ENCODE results near the gene LZIC.
A peak's percentile ranks its signal among the peaks of the same experiment; 100 is the strongest.

Gene LZIC

DNA sequence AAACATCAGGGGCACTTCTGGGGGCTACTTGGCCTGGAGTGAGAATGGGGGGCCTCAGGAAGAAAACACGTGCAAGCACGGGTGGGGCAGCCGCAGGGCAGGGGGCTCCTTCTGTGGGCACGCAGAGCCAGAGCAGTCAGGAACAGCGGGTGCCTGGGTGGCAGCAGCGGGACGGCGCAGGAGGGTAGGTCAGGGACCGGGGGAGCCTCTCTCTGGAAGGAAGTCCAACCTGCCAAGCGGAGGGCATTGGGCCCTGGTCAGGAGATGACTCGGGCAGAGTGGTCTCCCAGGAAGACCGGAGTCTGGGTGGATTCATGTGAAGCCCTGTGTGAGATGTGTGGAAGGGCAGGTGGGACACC is 60.3 kb downstream of the LZIC start:
- H3K36me3 Mint-ChIP-seq (ENCODE audit: low read depth): no peaks in the 10 kb centered on the region
- H3K27me3 Mint-ChIP-seq: no peaks in the 10 kb centered on the region
- no peaks in the 10 kb centered on the region for H3K9me3 Mint-ChIP-seq
- no peak overlapping the region for H3K4me3 Mint-ChIP-seq
- H3K27ac Mint-ChIP-seq: no peak overlapping the region
- peaks cover 18% of the 10 kb centered on the region for H3K4me1 Mint-ChIP-seq (ENCODE audit: low read depth)

DNA sequence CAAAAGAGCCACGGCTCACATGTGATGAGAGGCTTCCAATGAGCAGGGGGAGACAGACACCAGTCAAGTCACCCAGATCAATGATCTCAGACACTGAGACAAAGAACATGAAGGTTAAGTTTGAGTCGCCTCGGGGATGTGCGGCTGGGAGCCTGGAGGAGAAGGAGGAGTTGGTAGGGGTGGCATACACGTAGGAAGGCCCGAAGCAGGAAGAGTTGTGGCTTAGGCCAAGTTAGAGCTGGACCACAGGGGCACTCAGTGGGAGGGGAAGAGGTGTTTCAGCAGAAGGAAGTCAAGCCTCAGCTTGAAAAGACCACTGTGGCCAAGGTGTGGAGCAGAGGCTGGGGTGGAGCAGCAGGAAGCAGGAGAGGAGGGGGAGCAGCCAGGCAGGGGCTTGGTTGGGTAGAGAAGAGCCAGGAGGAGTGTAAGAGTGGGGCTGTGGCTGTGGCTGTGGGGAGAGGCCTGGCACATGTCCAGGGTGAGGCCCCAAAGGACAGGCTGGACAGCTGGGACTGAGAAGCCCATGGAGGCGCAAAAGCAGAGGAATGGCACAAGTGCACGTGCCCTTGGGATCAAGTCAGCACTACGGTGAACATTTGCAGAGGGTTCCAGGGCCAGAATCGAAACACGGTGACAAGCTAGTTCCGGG is 60.8 kb downstream of the LZIC start:
- Mint-ChIP-seq H3K36me3 (ENCODE audit: low read depth) (no peaks in the 10 kb centered on the region), H3K27ac (peak overlapping the region; percentile 72), H3K4me1 (ENCODE audit: low read depth) (peaks cover 18% of the 10 kb centered on the region), H3K4me3 (no peak overlapping the region), H3K9me3 (no peaks in the 10 kb centered on the region), H3K27me3 (no peaks in the 10 kb centered on the region)

GRCh38 chr1:9881838-9882249 is 61.3 kb downstream of the LZIC start:
- Mint-ChIP-seq H3K9me3 (no peaks in the 10 kb centered on the region), H3K4me1 (ENCODE audit: low read depth) (peaks cover 18% of the 10 kb centered on the region), H3K27me3 (no peaks in the 10 kb centered on the region), H3K4me3 (no peak overlapping the region), H3K36me3 (ENCODE audit: low read depth) (no peaks in the 10 kb centered on the region), H3K27ac (peak overlapping the region; percentile 72)

Measured in stimulated activated naive CD8-positive, alpha-beta T cell treated with anti-CD3 and anti-CD28 coated beads, Interleukin-15, Interleukin-2, amounts not matched to agents 100 ng/mL and 50 ng/mL, for 24 hours (primary cell).